ENCODE results near the gene REEP6. TPM values are rescaled to one million over a fixed set of nuclear protein-coding genes. Genes with fewer than 3 reads are reported as not detected.

REEP6 gene
- total RNA-seq, 4 donors from 2014 or later: 1.1 to 2.3 (median 1.5) TPM

GRCh38 chr19:1513499-1514294 is 22.7 kb downstream of the REEP6 start:
- H3K27ac ChIP-seq: peak overlapping the region; percentile 83 to 91 (median 89)
- TF ChIP-seq CTCF (IDR thresholded peaks at IDR 0.05 in 4 of 5, conservative IDR thresholded peaks at IDR 0.05 in 1 of 5) (peak; percentile 41 to 90 (median 83)), POLR2A (IDR thresholded peaks at IDR 0.05) (no peak)
- no peaks in the 10 kb centered on the region for H3K36me3 ChIP-seq
- intact Hi-C loops (cut with DNase I; ENCODE audit: low total_unique reads) (loop anchor here (1.0 to 5.0 kb wide), 3 partner anchors 34 to 236 kb away; partner anchors contain the start of genes C19orf25, FAM174C and TCF3), in situ Hi-C loops (cut with MboI; ENCODE audit: low sequenced_read_pairs in 4 of 4) (no loop called here)
- DNase-seq (peak in 1 of 2 donors; percentile 54), ATAC-seq (peak; percentile 73 to 75)
- H3K4me3 ChIP-seq: peak overlapping the region; percentile 64 to 69 (median 64)
- H3K27me3 ChIP-seq: no peaks in the 10 kb centered on the region
- H3K4me1 ChIP-seq: peaks cover 3 to 29% of the 10 kb centered on the region in 2 donors
- no peaks in the 10 kb centered on the region for H3K9me3 ChIP-seq

DNA sequence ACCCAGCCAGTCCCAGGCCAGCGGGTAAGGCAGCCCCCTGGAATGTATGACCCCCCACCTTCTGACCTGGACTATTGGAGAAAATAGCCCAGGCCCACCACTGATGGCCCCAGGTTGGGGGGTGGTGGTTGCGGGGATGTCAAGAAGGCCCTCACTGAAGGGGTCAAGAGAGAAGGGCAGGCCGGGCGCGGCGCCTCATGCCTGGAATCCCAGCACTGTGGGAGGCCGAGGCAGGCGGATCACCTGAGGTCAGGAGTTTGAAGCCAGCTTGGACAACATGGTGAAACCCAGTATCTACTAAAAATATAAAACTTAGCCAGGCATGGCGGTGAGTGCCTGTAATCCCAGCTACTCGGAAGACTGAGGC is 23.3 kb downstream of the REEP6 start:
- H3K36me3 ChIP-seq: no peaks in the 10 kb centered on the region
- intact Hi-C loops (cut with DNase I; ENCODE audit: low total_unique reads) (loop anchor here (5.0 kb wide), 2 partner anchors 138 to 237 kb away; partner anchors contain the start of genes FAM174C and TCF3), in situ Hi-C loops (cut with MboI; ENCODE audit: low sequenced_read_pairs in 4 of 4) (no loop called here)
- no peak overlapping the region for H3K4me3 ChIP-seq
- H3K27ac ChIP-seq: peak overlapping the region; percentile 83 to 91 (median 89)
- DNase-seq (no peak), ATAC-seq (no peak)
- TF ChIP-seq POLR2A (IDR thresholded peaks at IDR 0.05) (no peak), CTCF (IDR thresholded peaks at IDR 0.05 in 4 of 5, conservative IDR thresholded peaks at IDR 0.05 in 1 of 5) (no peak)
- H3K4me1 ChIP-seq: peaks cover 3 to 29% of the 10 kb centered on the region in 2 donors
- H3K27me3 ChIP-seq: no peaks in the 10 kb centered on the region
- no peaks in the 10 kb centered on the region for H3K9me3 ChIP-seq

GRCh38 chr19:1514986-1515721 is 24.2 kb downstream of the REEP6 start:
- Histone ChIP-seq H3K9me3 (no peaks in the 10 kb centered on the region), H3K27ac (no peak overlapping the region), H3K27me3 (no peaks in the 10 kb centered on the region), H3K4me1 (peaks cover 3 to 29% of the 10 kb centered on the region in 2 donors), H3K36me3 (no peaks in the 10 kb centered on the region), H3K4me3 (no peak overlapping the region)
- ATAC-seq (no peak), DNase-seq (no peak)
- TF ChIP-seq POLR2A (IDR thresholded peaks at IDR 0.05) (no peak), CTCF (IDR thresholded peaks at IDR 0.05 in 4 of 5, conservative IDR thresholded peaks at IDR 0.05 in 1 of 5) (no peak)
- intact Hi-C loops (cut with DNase I; ENCODE audit: low total_unique reads) (loop anchor here (5.0 kb wide), 2 partner anchors 137 to 238 kb away; partner anchors contain the start of genes FAM174C and TCF3), in situ Hi-C loops (cut with MboI; ENCODE audit: low sequenced_read_pairs in 4 of 4) (no loop called here)

- H3K4me1 ChIP-seq: peaks cover 3 to 25% of the 10 kb centered on the region in 2 donors
- H3K27ac ChIP-seq: no peak overlapping the region
- in situ Hi-C loops (cut with MboI; ENCODE audit: low sequenced_read_pairs in 4 of 4) (no loop called here), intact Hi-C loops (cut with DNase I; ENCODE audit: low total_unique reads) (no loop called here)
- H3K9me3 ChIP-seq: no peaks in the 10 kb centered on the region
- no peak for TF ChIP-seq POLR2A (IDR thresholded peaks at IDR 0.05)
- no peak for TF ChIP-seq CTCF (IDR thresholded peaks at IDR 0.05 in 4 of 5, conservative IDR thresholded peaks at IDR 0.05 in 1 of 5)
- DNase-seq: no peak
- H3K27me3 ChIP-seq: no peaks in the 10 kb centered on the region
- no peak overlapping the region for H3K4me3 ChIP-seq
- no peak for ATAC-seq
- no peaks in the 10 kb centered on the region for H3K36me3 ChIP-seq
Observed at GRCh38 chr19:1516395-1516753, 25.4 kb downstream of the REEP6 start.
